Fibroblast of skin of left biceps (primary cell): ENCODE measurements around the gene LDLRAD4.

Source experiments
- DNase-seq, 2 experiments: peaks; one replicate each; pipeline ENCODE4 v3.0.0-alpha.2; 2013; ENCODE audit warnings: low read depth in 2 of 2

Gene LDLRAD4

GRCh38 chr18:13630716-13631268 lies 412.2 kb downstream of the LDLRAD4 start:
- no peak for DNase-seq

- DNase-seq, result no peak
These were observed 415.1 kb downstream of the LDLRAD4 start for GRCh38 chr18:13633700-13634099.

GRCh38 chr18:13635046-13635445 lies 416.5 kb downstream of the LDLRAD4 start:
- no peak for DNase-seq

- DNase-seq, result no peak
These were observed 420.4 kb downstream of the LDLRAD4 start for GRCh38 chr18:13638719-13639595.

- no peak for DNase-seq
These were observed 421.8 kb downstream of the LDLRAD4 start for GRCh38 chr18:13640266-13640860.

- no peak for DNase-seq
These were observed 423.2 kb downstream of the LDLRAD4 start for GRCh38 chr18:13641551-13642439.

- no peak for DNase-seq
These were observed 423.9 kb downstream of the LDLRAD4 start for GRCh38 chr18:13642440-13642827.

GRCh38 chr18:13643261-13643751 lies 424.7 kb downstream of the LDLRAD4 start:
- DNase-seq, result no peak

GRCh38 chr18:13645093-13645492 lies 426.5 kb downstream of the LDLRAD4 start:
- no peak for DNase-seq

GRCh38 chr18:13646633-13647032 lies 428.1 kb downstream of the LDLRAD4 start:
- no peak for DNase-seq

- DNase-seq, result no peak
These were observed 429.2 kb downstream of the LDLRAD4 start for GRCh38 chr18:13647761-13648160.

GRCh38 chr18:13649397-13650390 lies 431.1 kb downstream of the LDLRAD4 start:
- no peak for DNase-seq

- no peak for DNase-seq
These were observed 435.3 kb downstream of the LDLRAD4 start for GRCh38 chr18:13653746-13654433.

- no peak for DNase-seq
These were observed 439.4 kb downstream of the LDLRAD4 start for GRCh38 chr18:13657974-13658373.

GRCh38 chr18:13658436-13659204 lies 440.1 kb downstream of the LDLRAD4 start:
- no peak for DNase-seq

GRCh38 chr18:13660510-13660909 lies 441.9 kb downstream of the LDLRAD4 start:
- DNase-seq, result no peak

GRCh38 chr18:13661051-13661778 lies 442.7 kb downstream of the LDLRAD4 start:
- DNase-seq, result no peak

- DNase-seq, result no peak
These were observed 443.3 kb downstream of the LDLRAD4 start for GRCh38 chr18:13661779-13662256.
